ENCODE results near the gene PATE4.

Gene PATE4

GRCh38 chr11:125869521-125869920, 36.4 kb downstream of the PATE4 start:
- Histone ChIP-seq H3K27me3 (replicated peaks) (no peaks in the 10 kb centered on the region), H3K27ac (no peak overlapping the region), H3K4me3 (ENCODE audit: low read depth, low read length) (no peak overlapping the region), H3K36me3 (replicated peaks) (no peaks in the 10 kb centered on the region)
- TF ChIP-seq CTCF (IDR thresholded peaks at IDR 0.05; ENCODE audit: low read depth, low read length, missing control alignments) = no peak
- no peak for DNase-seq
- in situ Hi-C loops (cut with HindIII; ENCODE audit: low pct_ligation_motif_present, low sequenced_read_pairs) = no loop called here

- in situ Hi-C loops (cut with HindIII; ENCODE audit: low pct_ligation_motif_present, low sequenced_read_pairs) = no loop called here
- no peaks in the 10 kb centered on the region for H3K27me3 ChIP-seq (replicated peaks)
Observed at GRCh38 chr11:125871391-125872137, 38.4 kb downstream of the PATE4 start.

GRCh38 chr11:125872138-125872491, 39.0 kb downstream of the PATE4 start:
- no peak overlapping the region for H3K27ac ChIP-seq
- no peaks in the 10 kb centered on the region for H3K36me3 ChIP-seq (replicated peaks)
- TF ChIP-seq CTCF (IDR thresholded peaks at IDR 0.05; ENCODE audit: low read depth, low read length, missing control alignments) = no peak
- in situ Hi-C loops (cut with HindIII; ENCODE audit: low pct_ligation_motif_present, low sequenced_read_pairs) = no loop called here
- no peak for DNase-seq
- no peaks in the 10 kb centered on the region for H3K27me3 ChIP-seq (replicated peaks)
- no peak overlapping the region for H3K4me3 ChIP-seq (ENCODE audit: low read depth, low read length)

More at GRCh38 chr11:125871391-125872137, 38.4 kb downstream of the PATE4 start:
- TF ChIP-seq CTCF (IDR thresholded peaks at IDR 0.05; ENCODE audit: low read depth, low read length, missing control alignments) = peak; percentile 75
- Histone ChIP-seq H3K36me3 (replicated peaks) (no peaks in the 10 kb centered on the region), H3K4me3 (ENCODE audit: low read depth, low read length) (no peak overlapping the region), H3K27ac (no peak overlapping the region)
- peak; percentile 25 for DNase-seq

GRCh38 chr11:125873881-125874555, 40.9 kb downstream of the PATE4 start:
- in situ Hi-C loops (cut with HindIII; ENCODE audit: low pct_ligation_motif_present, low sequenced_read_pairs) = no loop called here
- DNase-seq = peak; percentile 1
- H3K27me3 ChIP-seq (replicated peaks) = no peaks in the 10 kb centered on the region
- no peak overlapping the region for H3K27ac ChIP-seq
- H3K4me3 ChIP-seq (ENCODE audit: low read depth, low read length) = peak overlapping the region; percentile 44
- H3K36me3 ChIP-seq (replicated peaks) = no peaks in the 10 kb centered on the region
- no peak for TF ChIP-seq CTCF (IDR thresholded peaks at IDR 0.05; ENCODE audit: low read depth, low read length, missing control alignments)

GRCh38 chr11:125874556-125875124, 41.5 kb downstream of the PATE4 start:
- no peak overlapping the region for H3K27ac ChIP-seq
- H3K36me3 ChIP-seq (replicated peaks) = no peaks in the 10 kb centered on the region
- no peaks in the 10 kb centered on the region for H3K27me3 ChIP-seq (replicated peaks)
- in situ Hi-C loops (cut with HindIII; ENCODE audit: low pct_ligation_motif_present, low sequenced_read_pairs) = no loop called here
- peak; percentile 71 for DNase-seq
- peak overlapping the region; percentile 44 for H3K4me3 ChIP-seq (ENCODE audit: low read depth, low read length)
- TF ChIP-seq CTCF (IDR thresholded peaks at IDR 0.05; ENCODE audit: low read depth, low read length, missing control alignments) = peak; percentile 89
